ENCODE data around the gene C19orf25.

DNA sequence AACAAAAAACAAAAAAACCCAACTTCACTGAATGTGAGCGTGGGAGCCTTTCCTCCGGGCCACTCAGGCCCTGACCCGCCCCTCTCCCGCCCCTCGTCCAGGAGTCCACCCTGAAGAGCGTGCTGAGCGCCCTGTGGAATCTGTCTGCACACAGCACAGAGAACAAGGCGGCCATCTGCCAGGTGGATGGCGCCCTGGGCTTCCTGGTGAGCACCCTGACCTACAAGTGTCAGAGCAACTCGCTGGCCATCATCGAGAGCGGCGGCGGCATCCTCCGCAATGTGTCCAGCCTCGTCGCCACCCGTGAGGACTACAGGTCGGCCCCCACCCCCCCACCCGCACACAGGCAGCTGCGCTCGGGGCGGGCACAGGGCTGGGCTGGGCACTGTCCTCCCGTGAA is 17.2 kb downstream of the C19orf25 start:
- TF ChIP-seq CTCF (IDR thresholded peaks at IDR 0.05; ENCODE audit: borderline replicate concordance, extremely low read depth, low read length, poor library complexity, severe bottlenecking), result no peak
- TF ChIP-seq EZH2 (IDR thresholded peaks at IDR 0.05; ENCODE audit: borderline replicate concordance, low read depth, low read length, severe bottlenecking), result no peak
